GM18507 (cell line): ENCODE data around the gene GNG13.

ENCODE experiments used
- DNase-seq: peaks from one replicate; pipeline ENCODE4 v3.0.0; 2011; ENCODE audit warnings: low read depth; ENCODE audit not compliant: insufficient read length; ENCODE audit errors: extremely low spot score
- FAIRE-seq: peaks from 2 replicates; lab custom pipeline; 2011; peaks lifted over from hg19 to GRCh38; lab: Jason Lieb, UNC

Gene GNG13

DNA sequence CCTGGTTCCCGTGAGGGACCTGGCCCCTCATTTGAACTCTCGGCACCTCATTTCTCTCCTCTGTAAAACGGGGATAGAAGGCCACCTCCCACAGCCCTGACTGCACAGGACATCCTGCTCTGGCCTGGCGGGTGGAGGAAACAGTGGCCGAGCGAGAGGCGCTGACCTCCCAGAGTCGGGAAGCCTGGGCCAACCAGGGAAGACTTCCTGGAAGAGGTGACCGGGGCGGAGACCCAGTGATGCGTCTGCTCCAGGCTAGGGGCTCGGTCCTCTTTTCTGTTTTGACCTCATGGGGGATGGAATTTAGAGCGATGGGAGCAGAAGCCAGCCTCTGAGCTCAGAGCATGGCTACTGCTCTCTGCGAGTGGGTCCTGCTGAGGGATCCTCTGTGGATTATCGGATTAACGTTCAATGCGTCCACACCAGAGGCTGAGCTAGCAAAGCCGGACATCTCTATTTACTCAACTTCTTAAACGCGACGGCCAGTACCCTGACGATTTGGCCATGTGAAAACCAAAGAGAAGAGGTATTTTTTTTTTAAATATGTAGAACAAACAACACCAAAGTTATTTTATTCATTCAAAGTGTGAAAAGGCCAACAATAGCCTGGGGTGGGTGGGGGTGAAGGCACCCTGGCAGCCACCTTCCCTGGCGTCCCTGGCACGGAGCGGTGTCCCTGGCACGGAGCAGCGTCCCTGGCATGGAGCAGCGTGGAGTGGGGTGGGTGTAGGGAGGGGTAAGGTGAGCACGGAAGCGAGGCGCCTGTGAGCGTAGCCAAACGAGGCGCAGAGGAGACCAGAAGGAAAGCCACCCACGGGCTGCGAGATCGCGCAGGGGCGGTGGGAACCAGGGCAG is 49.2 kb downstream of the GNG13 start:
- DNase-seq (no peak), FAIRE-seq (no peak)

DNA sequence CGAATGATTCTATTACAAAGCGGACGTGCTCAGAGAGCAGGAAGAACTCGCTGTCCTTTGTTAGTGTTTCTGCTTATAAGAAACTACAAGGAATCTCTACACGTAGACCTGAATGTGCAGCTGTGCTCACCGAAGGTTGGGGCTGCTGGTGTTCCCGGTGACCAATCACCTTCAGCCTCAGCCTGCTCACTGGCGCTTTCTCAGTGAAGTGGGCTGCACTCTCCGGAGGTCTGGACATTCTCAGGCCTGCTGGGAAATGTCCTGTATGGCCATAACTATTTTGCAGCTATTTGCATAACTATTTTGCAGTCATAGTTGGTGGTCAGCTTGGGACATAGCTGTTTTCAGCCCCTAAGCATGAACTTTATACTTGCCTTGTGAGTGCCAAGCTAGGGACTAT is 50.0 kb downstream of the GNG13 start:
- DNase-seq (no peak), FAIRE-seq (no peak)

DNA sequence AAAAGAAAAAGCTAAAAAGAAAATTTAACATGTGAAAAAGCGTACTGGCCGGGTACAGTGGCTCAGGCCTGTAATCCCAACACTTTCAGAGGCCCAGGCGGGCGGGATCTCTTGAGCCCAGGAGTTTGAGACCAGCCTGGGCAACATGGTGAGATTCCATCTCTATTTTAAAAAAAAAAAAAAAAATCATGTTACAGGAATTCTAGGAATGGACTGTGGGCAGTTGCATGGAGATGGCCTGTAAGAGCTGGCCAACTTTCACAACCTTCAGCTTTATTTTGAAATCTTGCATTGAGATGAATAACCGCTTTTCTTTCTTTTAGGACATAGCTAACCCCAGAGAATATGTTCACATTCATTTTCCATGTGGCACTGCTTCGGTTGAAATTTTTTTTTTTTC is 51.5 kb downstream of the GNG13 start:
- no peak for FAIRE-seq
- no peak for DNase-seq
